Lung (tissue), 12 donors: ENCODE data around the gene NOS3. TPM values are rescaled to one million over a fixed set of nuclear protein-coding genes. Genes with fewer than 3 reads are reported as not detected.

Source experiments
- ATAC-seq: fragments of 200-7000 bp; cut with Tn5 transposase; one replicate; pipeline ENCODE4 v1.9.1; 2020; ENCODE audit warnings: moderate number of reproducible peaks; ENCODE audit not compliant: insufficient read depth, low FRiP score
- DNase-seq, 3 donors: peaks; one replicate each; pipeline ENCODE4 v3.0.0-alpha.2; 2013 to 2017
- H3K27ac ChIP-seq, 2 donors: one replicate each; pipeline ENCODE4 v1.5.1; 2013; ENCODE audit warnings: mild to moderate bottlenecking in 2 of 2, moderate library complexity in 2 of 2, control low read depth in 1 of 2, inconsistent platforms in 1 of 2, low read depth in 1 of 2, low read length in 1 of 2
- H3K27me3 ChIP-seq, 3 donors: one replicate each; pipeline ENCODE4 v1.5.1; 2013; ENCODE audit warnings: low read length in 2 of 3; ENCODE audit not compliant: control insufficient read depth in 3 of 3, insufficient read depth in 3 of 3
- H3K36me3 ChIP-seq, 4 donors: one replicate each; pipeline ENCODE4 v1.5.1; 2013; ENCODE audit warnings: low read length in 4 of 4, mild to moderate bottlenecking in 1 of 4, moderate library complexity in 1 of 4; ENCODE audit not compliant: control insufficient read depth in 4 of 4, insufficient read depth in 4 of 4
- H3K4me1 ChIP-seq, 5 donors: one replicate each; pipeline ENCODE4 v1.5.1; 2013; ENCODE audit warnings: low read length in 5 of 5, mild to moderate bottlenecking in 2 of 5, moderate library complexity in 1 of 5; ENCODE audit not compliant: control insufficient read depth in 5 of 5, insufficient read depth in 5 of 5
- H3K4me3 ChIP-seq: one replicate; pipeline ENCODE4 v1.5.1; 2013; ENCODE audit warnings: mild to moderate bottlenecking, control low read depth, moderate library complexity
- H3K9ac ChIP-seq, 2 donors: one replicate each; pipeline ENCODE4 v1.5.1; 2013; ENCODE audit warnings: low read length in 2 of 2, control low read depth in 1 of 2; ENCODE audit not compliant: insufficient read depth in 1 of 2
- H3K9me3 ChIP-seq, 4 donors: one replicate each; pipeline ENCODE4 v1.5.1; 2013; ENCODE audit warnings: low read length in 3 of 4, mild to moderate bottlenecking in 1 of 4, moderate library complexity in 1 of 4; ENCODE audit not compliant: control insufficient read depth in 4 of 4, insufficient read depth in 3 of 4
- CTCF ChIP-seq: IDR thresholded peaks from 2 replicates; pipeline ENCODE4 v1.5.1; 2012; ENCODE audit warnings: mild to moderate bottlenecking; ENCODE audit errors: control extremely low read depth, extremely low read depth
- WGBS, 2 donors: extraction: QIAGEN DNeasy Blood & Tissue Kit; methylation state at CpG; one replicate each; pipeline ENCODE4 v1.1.7; 2013; 5-methylcytosine and 5-hydroxymethylcytosine counted together
- polyA plus RNA-seq, 2 donors: library from polyadenylated mRNA; stranded (reverse); fragments of 200-250 nt; gene quantifications; one replicate each; pipeline ENCODE4 v1.2.1, GENCODE V29; 2013
- total RNA-seq, 2 donors: library from RNA; depleted of rRNA in 1 of 2; stranded (reverse); fragments of >200 nt in 1 of 2; gene quantifications; one replicate each; pipeline ENCODE4 v1.2.1, GENCODE V29; 2014 to 2021
- donor health status: control.
- donor health status: control.
- donor health status: Bipolar disorder and iron deficiency.
- donor health status: healthy.
- donor health status: DM: yes; HTN: yes; CAD: no.

Gene NOS3
- total and polyA plus RNA-seq, 4 donors, result 9.3 to 31.0 (median 11.9) TPM

GRCh38 chr7:150942591-150943452 lies 48.0 kb upstream of the NOS3 start:
- ATAC-seq (no peak), DNase-seq (no peak)
- Histone ChIP-seq H3K9me3 (no peaks in the 10 kb centered on the region), H3K9ac (no peak overlapping the region), H3K36me3 (no peaks in the 10 kb centered on the region), H3K4me3 (no peak overlapping the region), H3K27me3 (peaks cover 0 to 6% (median 0%) of the 10 kb centered on the region in 3 donors), H3K4me1 (peaks cover 0 to 22% (median 0%) of the 10 kb centered on the region in 5 donors), H3K27ac (peak overlapping the region in 1 of 2 donors; percentile 0)
- no peak for TF ChIP-seq CTCF
- 75 to 78% methylated on average over 12 to 13 of the region's 13 CpGs for WGBS, 2 donors

- ATAC-seq, result no peak
- no peak overlapping the region for H3K9ac ChIP-seq
- no peak for TF ChIP-seq CTCF
- no peak overlapping the region for H3K4me3 ChIP-seq
- H3K36me3 ChIP-seq, result no peaks in the 10 kb centered on the region
- H3K9me3 ChIP-seq, result no peaks in the 10 kb centered on the region
- H3K27ac ChIP-seq, result no peak overlapping the region
- no peak for DNase-seq
- H3K4me1 ChIP-seq, result peaks cover 0 to 18% (median 0%) of the 10 kb centered on the region in 5 donors
- WGBS, 2 donors, result 92 to 93% methylated on average over 5 to 6 of the region's 6 CpGs
- H3K27me3 ChIP-seq, result peaks cover 0 to 10% (median 0%) of the 10 kb centered on the region in 3 donors
These were observed 47.4 kb upstream of the NOS3 start for GRCh38 chr7:150943453-150943814.

GRCh38 chr7:150944066-150945042 lies 46.5 kb upstream of the NOS3 start:
- H3K9ac ChIP-seq, result no peak overlapping the region
- no peaks in the 10 kb centered on the region for H3K9me3 ChIP-seq
- TF ChIP-seq CTCF, result no peak
- no peaks in the 10 kb centered on the region for H3K36me3 ChIP-seq
- H3K4me1 ChIP-seq, result peaks cover 0 to 18% (median 0%) of the 10 kb centered on the region in 5 donors
- DNase-seq, result no peak
- ATAC-seq, result no peak
- peaks cover 0 to 10% (median 0%) of the 10 kb centered on the region in 3 donors for H3K27me3 ChIP-seq
- H3K4me3 ChIP-seq, result no peak overlapping the region
- 83 to 93% methylated on average over 6 of the region's 6 CpGs for WGBS, 2 donors
- no peak overlapping the region for H3K27ac ChIP-seq
